Heart left ventricle (tissue), 16 donors: Measurements from ENCODE around the gene SLC15A3. TPM values are rescaled to one million over a fixed set of nuclear protein-coding genes. Genes with fewer than 3 reads are reported as not detected.

Source experiments
- ATAC-seq, 4 donors: fragments of 200-7000 bp; cut with Tn5 transposase; one replicate each; pipeline ENCODE4 v1.9.1; 2020 to 2022; ENCODE audit warnings: moderate library complexity in 4 of 4, mild to moderate bottlenecking in 3 of 4, moderate number of reproducible peaks in 1 of 4
- DNase-seq, 5 donors: peaks; one replicate each; pipeline ENCODE4 v3.0.0-alpha.2; 2020
- H3K27ac ChIP-seq, 12 donors: fragments of 200-600 bp; sonication (generic) in 4 of 12; one replicate each; pipeline versions ENCODE4 v1.5.0 to v1.8.0; 2016 to 2022; ENCODE audit warnings: mild to moderate bottlenecking in 2 of 12
- H3K27me3 ChIP-seq, 9 donors: fragments of 200-600 bp; sonication (generic) in 2 of 9; one replicate each; pipeline versions ENCODE4 v1.5.1 to v1.8.0; 2016 to 2022; ENCODE audit warnings: mild to moderate bottlenecking in 3 of 9
- H3K36me3 ChIP-seq, 9 donors: fragments of 200-600 bp; sonication (generic) in 2 of 9; one replicate each; pipeline versions ENCODE4 v1.5.0 to v1.8.0; 2018 to 2022; ENCODE audit warnings: mild to moderate bottlenecking in 2 of 9
- H3K4me1 ChIP-seq, 12 donors: fragments of 200-600 bp; sonication (generic) in 4 of 12; one replicate each; pipeline versions ENCODE4 v1.5.0 to v1.8.0; 2016 to 2022; ENCODE audit warnings: mild to moderate bottlenecking in 3 of 12
- H3K4me3 ChIP-seq, 12 donors: fragments of 200-600 bp; sonication (generic) in 4 of 12; one replicate each; pipeline versions ENCODE4 v1.5.0 to v1.8.0; 2017 to 2022; ENCODE audit warnings: mild to moderate bottlenecking in 9 of 12, moderate library complexity in 4 of 12
- H3K9me3 ChIP-seq, 12 donors: fragments of 200-600 bp; sonication (generic) in 4 of 12; one replicate each; pipeline versions ENCODE4 v1.5.0 to v1.8.0; 2016 to 2022; ENCODE audit warnings: mild to moderate bottlenecking in 1 of 12
- POLR2A ChIP-seq, 2 donors: fragments of 450-650 bp; IDR thresholded peaks; one replicate each; pipeline ENCODE4 v1.6.1; 2017; ENCODE audit warnings: antibody characterized with exemption in 2 of 2, mild to moderate bottlenecking in 2 of 2, moderate library complexity in 2 of 2
- WGBS, 4 donors: extraction: QIAGEN DNeasy Blood & Tissue Kit in 2 of 4; methylation state at CpG; one replicate each; pipeline versions ENCODE4 v1.1.5 to v1.1.7; 2013 to 2018; 5-methylcytosine and 5-hydroxymethylcytosine counted together
- intact Hi-C, 10 donors: fragments of 100-400 bp; cut with DNase I; formaldehyde crosslinking; loops; one replicate each; pipeline versions ENCODE4 v1.11.1 to v1.14.2; 2022
- polyA plus RNA-seq, 2 donors: library from polyadenylated mRNA; stranded (reverse); fragments of 200-250 nt; gene quantifications; one replicate each; pipeline ENCODE4 v1.2.3, GENCODE V29; 2013
- total RNA-seq, 9 donors: library from RNA; depleted of rRNA in 2 of 9; stranded (reverse); fragments of >200 nt in 2 of 9; fragmentation: NEBNext Ultra II Directional in 3 of 9; extraction: Animal tissue kit (Norgen Biotek cat#: 25700) in 3 of 9; gene quantifications; one replicate each; pipeline versions ENCODE4 v1.1.0 to v1.2.4, GENCODE V29; 2016 to 2023
- TF ChIP-seq, protein P1 (sequence below), 12 donors: fragments of 200-600 bp; sonication (generic) in 4 of 12; IDR thresholded peaks; one replicate each; pipeline versions ENCODE4 v1.5.0 to v1.8.0; 2018 to 2022; ENCODE audit warnings: antibody characterized with exemption in 12 of 12, mild to moderate bottlenecking in 5 of 12
- donor health status: ischemic (EF 13 %, LVEDD 7.1; RV severe dilation, severe dysfunction).
- donor health status: healthy with polysubstance abuse.
- donor health status: DM: no; HTN: yes; CAD: no.
- donor health status: DM: no; HTN: no; CAD: no.
- donor health status: ischemic (EF 25% LVEDD 6.9; RV normal size, moderate dysfunction).
- donor health status: ischemic (EF 25% LVEDD 5.7; RV mildly dilated, moderate dysfunction).
- donor health status: healthy.
- donor health status: DM: yes; HTN: yes; CAD: no.
- donor health status: ischemic (EF 35%, LVEDD 5.7; RV mildly dilated, moderate dysfunction).
- donor health status: nonischemic (EF 11% LVEDD 7.7; RV severe dilation, severe dysfunction).
- donor health status: DM: yes; HTN: yes; CAD: no.
- donor health status: PGD.
- donor health status: ischemic (EF 29% LVEDD 5.4; RV normal size, mild dysfunction).
- donor health status: nonischemic (EF 23%, LVEDD 6.1; RV moderate dilation, normal function).

SLC15A3 gene
- total and polyA plus RNA-seq, 11 donors = 11.9 to 85.1 (median 19.1) TPM

- H3K9me3 ChIP-seq = no peaks in the 10 kb centered on the region
- ATAC-seq (no peak), DNase-seq (no peak)
- TF ChIP-seq, protein P1, sequence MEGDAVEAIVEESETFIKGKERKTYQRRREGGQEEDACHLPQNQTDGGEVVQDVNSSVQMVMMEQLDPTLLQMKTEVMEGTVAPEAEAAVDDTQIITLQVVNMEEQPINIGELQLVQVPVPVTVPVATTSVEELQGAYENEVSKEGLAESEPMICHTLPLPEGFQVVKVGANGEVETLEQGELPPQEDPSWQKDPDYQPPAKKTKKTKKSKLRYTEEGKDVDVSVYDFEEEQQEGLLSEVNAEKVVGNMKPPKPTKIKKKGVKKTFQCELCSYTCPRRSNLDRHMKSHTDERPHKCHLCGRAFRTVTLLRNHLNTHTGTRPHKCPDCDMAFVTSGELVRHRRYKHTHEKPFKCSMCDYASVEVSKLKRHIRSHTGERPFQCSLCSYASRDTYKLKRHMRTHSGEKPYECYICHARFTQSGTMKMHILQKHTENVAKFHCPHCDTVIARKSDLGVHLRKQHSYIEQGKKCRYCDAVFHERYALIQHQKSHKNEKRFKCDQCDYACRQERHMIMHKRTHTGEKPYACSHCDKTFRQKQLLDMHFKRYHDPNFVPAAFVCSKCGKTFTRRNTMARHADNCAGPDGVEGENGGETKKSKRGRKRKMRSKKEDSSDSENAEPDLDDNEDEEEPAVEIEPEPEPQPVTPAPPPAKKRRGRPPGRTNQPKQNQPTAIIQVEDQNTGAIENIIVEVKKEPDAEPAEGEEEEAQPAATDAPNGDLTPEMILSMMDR (IDR thresholded peaks at IDR 0.05) = no peak
- no peak for TF ChIP-seq POLR2A (IDR thresholded peaks at IDR 0.05)
- peaks cover 2 to 40% (median 35%) of the 10 kb centered on the region in 9 donors for H3K36me3 ChIP-seq
- 79 to 84% (median 81%) methylated on average over 5 of the region's 5 CpGs for WGBS, 4 donors
- H3K27me3 ChIP-seq = peaks cover 0 to 35% (median 0%) of the 10 kb centered on the region in 9 donors
- intact Hi-C loops = loop anchor here in 1 of 10 donors (5.0 kb wide), 1 partner anchor 204 kb away; no protein-coding TSS in a partner anchor
- no peak overlapping the region for H3K4me3 ChIP-seq
- H3K4me1 ChIP-seq = peaks cover 5 to 40% (median 26%) of the 10 kb centered on the region in 12 donors
- H3K27ac ChIP-seq = no peak overlapping the region
These were observed 28.6 kb downstream of the SLC15A3 start for GRCh38 chr11:60923326-60923725.

DNA sequence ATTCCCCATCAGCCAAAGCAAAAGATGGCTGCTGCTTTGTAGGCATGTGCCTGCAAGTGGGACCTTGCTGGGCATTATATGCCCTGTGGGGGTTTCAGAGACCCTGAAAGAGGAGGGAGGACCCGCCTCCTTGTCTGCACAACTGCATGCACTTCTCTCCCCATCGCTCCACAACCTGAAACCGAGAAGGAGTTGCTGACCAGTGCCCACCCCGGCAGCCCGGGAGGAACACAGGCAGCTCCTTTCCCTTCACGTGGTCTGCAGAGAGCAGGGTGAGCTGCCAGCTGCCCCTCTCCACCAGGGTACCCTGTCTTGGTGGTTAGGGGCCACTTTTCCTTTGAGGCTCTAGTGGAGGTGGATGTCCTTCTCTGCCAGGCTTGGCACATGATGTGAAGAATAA, 29.1 kb downstream of the SLC15A3 start:
- Histone ChIP-seq H3K4me1 (peaks cover 5 to 44% (median 29%) of the 10 kb centered on the region in 12 donors), H3K4me3 (no peak overlapping the region), H3K27me3 (peaks cover 0 to 35% (median 0%) of the 10 kb centered on the region in 9 donors), H3K9me3 (no peaks in the 10 kb centered on the region), H3K36me3 (peaks cover 2 to 40% (median 35%) of the 10 kb centered on the region in 9 donors), H3K27ac (no peak overlapping the region)
- no peak for TF ChIP-seq POLR2A (IDR thresholded peaks at IDR 0.05)
- TF ChIP-seq, protein P1 (IDR thresholded peaks at IDR 0.05) = no peak
- no peak for DNase-seq
- intact Hi-C loops = loop anchor here in 1 of 10 donors (5.0 kb wide), 1 partner anchor 204 kb away; no protein-coding TSS in a partner anchor
- 84 to 88% (median 86%) methylated on average over 6 of the region's 6 CpGs for WGBS, 4 donors
- no peak for ATAC-seq

GRCh38 chr11:60921777-60922335, 30.1 kb downstream of the SLC15A3 start:
- peaks cover 5 to 51% (median 36%) of the 10 kb centered on the region in 12 donors for H3K4me1 ChIP-seq
- H3K27ac ChIP-seq = no peak overlapping the region
- no peak overlapping the region for H3K4me3 ChIP-seq
- TF ChIP-seq POLR2A (IDR thresholded peaks at IDR 0.05) = no peak
- TF ChIP-seq, protein P1 (IDR thresholded peaks at IDR 0.05) = no peak
- intact Hi-C loops = loop anchor here in 2 of 10 donors (2.0 to 5.0 kb wide), 2 partner anchors 205 to 211 kb away; no protein-coding TSS in a partner anchor
- no peak for DNase-seq
- peaks cover 2 to 40% (median 35%) of the 10 kb centered on the region in 9 donors for H3K36me3 ChIP-seq
- H3K9me3 ChIP-seq = no peaks in the 10 kb centered on the region
- WGBS, 4 donors = 86 to 88% (median 87%) methylated on average over 20 to 23 of the region's 23 CpGs
- no peak for ATAC-seq
- H3K27me3 ChIP-seq = peaks cover 0 to 34% (median 0%) of the 10 kb centered on the region in 9 donors

GRCh38 chr11:60921259-60921658, 30.7 kb downstream of the SLC15A3 start:
- DNase-seq = no peak
- Histone ChIP-seq H3K4me1 (peaks cover 5 to 57% (median 42%) of the 10 kb centered on the region in 12 donors), H3K27ac (no peak overlapping the region), H3K4me3 (no peak overlapping the region), H3K36me3 (peaks cover 2 to 40% (median 35%) of the 10 kb centered on the region in 9 donors), H3K27me3 (peaks cover 0 to 28% (median 0%) of the 10 kb centered on the region in 9 donors), H3K9me3 (no peaks in the 10 kb centered on the region)
- WGBS, 4 donors = 89 to 95% (median 92%) methylated on average over 11 of the region's 11 CpGs
- intact Hi-C loops = loop anchor here in 2 of 10 donors (2.0 to 5.0 kb wide), 2 partner anchors 206 to 212 kb away; no protein-coding TSS in a partner anchor
- no peak for ATAC-seq
- TF ChIP-seq, protein P1 (IDR thresholded peaks at IDR 0.05) = no peak
